NCI-H1417 treated with DMSO at 0.1 percent for 48 hours (cell line): Measurements from ENCODE around the gene REC114.
"Not testable (repeated sequence)": the region's sequence is repeated elsewhere in the genome, so short reads cannot be mapped to it uniquely, and the experiment has no call there.

ENCODE experiments used
- DNase-seq: peaks from one replicate; lab custom pipeline; 2025; lab: John Stamatoyannopoulos, UW

REC114 gene

DNA sequence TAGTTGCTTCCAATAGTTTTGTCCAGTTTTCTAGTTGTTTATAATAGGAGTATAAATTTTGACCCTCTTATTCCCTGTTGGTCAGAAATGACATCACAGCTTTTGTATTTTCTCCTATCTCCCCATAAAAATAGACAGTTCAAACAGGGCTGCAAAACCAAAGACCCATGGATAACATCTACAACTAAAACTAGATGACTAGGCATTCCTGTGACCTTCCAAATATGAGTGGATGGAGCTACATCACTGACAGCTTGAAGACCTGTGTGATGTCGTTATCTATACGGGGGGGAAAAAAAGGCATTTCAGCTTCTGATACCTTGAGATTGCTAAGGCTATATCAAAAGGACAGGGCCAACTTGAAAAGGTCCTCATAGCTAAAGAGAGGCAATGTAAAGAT is 84.6 kb downstream of the REC114 start:
- DNase-seq, result no peak

GRCh38 chr15:73530649-73531048 is 87.7 kb downstream of the REC114 start:
- no peak for DNase-seq

GRCh38 chr15:73538123-73538522 is 95.2 kb downstream of the REC114 start:
- DNase-seq, result no peak

- no peak for DNase-seq
Observed at GRCh38 chr15:73538563-73539211, 95.7 kb downstream of the REC114 start.

DNA sequence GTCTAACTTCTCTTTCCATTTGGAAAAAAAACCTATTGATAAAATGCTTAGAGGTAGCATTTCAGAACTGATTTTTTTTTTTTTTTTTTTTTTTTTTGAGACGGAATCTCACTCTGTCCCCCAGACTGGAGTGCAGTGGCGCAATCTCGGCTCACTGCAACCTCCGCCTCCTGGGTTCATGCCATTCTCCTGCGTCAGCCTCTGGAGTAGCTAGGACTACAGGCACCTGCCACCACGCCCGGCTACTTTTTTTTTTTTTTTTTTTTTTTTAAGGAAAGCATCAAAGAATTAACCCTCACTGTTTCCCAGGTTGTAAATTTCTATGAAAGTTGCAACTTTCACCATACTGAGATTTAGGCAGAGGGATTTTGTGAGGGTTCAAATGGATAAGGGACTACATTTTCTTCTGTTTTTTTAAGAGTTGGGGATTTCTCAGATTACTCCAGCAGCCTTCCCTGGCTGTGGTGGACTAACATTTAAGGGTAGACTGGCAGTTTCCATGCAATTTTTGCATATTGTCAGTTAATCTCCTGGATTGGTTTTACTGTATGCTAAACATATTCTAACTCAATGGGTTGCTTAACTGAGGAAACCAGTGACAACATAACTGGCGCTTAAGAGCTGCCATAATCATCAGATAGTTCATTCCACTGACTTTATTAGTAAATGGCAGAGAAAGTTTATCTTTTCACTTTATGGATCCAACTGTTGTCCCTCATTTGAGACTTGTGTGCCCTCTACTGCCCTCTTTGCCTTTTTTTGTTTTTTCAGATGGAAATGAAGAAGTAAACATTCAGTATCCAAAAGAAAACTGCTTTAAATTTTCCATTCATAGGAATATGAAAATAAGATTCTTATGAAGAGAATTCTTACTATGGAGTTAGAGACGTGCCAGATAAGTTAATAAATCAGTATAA is 96.5 kb downstream of the REC114 start:
- no peak for DNase-seq

- DNase-seq, result no peak
Observed at GRCh38 chr15:73540161-73540560, 97.2 kb downstream of the REC114 start.

- no peak for DNase-seq
Observed at GRCh38 chr15:73541479-73541878, 98.5 kb downstream of the REC114 start.

DNA sequence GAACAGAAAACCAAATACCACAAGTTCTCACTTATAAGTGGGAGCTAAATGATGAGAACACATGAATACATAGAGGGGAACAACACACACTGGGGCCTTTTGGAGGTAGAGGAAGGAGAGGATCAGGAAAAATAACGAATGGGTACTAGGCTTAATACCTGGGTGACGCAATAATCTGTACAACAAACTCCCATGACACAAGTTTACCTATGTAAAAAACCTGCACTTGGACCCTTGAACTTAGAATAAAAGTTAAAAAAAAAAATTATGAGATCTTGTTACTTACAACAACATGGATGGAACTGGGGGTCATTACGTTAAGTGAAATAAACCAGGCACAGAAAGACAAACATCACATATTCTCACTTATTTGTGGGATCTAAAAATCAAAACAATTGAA is 106.0 kb downstream of the REC114 start:
- not testable (repeated sequence) for DNase-seq

DNA sequence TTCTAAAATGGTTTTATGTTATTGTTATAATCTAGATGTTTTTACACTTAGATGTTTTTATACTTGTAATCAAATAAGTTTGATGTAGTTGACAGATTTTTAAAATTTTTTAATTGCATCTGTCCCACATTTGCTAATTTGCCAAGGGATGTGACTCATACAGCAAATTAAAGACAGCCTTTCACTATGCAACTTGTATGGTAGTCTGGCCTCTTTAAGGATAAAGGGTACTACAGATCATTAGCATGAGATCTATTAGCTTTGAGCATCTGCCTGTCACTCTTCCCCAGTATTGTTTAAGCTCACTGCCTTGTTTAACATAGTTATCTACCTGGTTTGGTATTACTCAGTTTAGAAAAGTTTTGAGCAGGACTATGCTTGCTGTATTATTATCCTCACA is 107.2 kb downstream of the REC114 start:
- no peak for DNase-seq

GRCh38 chr15:73555080-73555479 is 112.1 kb downstream of the REC114 start:
- DNase-seq, result no peak

- DNase-seq, result no peak
Observed at GRCh38 chr15:73558529-73558928, 115.6 kb downstream of the REC114 start.

DNA sequence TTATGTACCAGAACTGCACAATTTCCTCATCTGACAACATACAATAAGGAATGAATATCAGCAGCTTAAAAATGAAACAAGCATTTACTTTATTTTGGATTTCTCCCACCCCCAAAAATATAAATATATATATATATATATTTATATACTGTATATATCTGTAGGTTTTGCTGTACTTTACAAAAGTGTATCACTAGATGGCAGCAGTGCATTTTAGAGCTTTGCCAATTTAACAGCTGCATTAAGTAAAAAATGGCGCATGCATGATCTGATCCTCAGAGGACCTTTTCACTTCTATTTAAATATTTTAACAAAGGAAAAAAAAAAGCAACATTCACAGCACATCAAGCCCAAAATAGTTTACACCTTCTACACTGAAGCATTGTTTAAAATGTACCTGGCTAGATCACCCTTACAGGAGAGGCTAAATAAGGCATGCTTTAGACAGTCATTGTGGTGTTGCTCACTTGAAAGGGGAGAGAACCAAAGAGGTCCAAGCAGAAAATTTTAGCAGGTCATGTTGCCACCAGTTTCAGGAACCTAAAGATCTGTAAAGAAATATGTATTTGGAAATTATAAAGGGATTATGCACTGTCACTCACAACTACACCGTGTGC is 117.6 kb downstream of the REC114 start:
- peak; percentile 45 for DNase-seq

GRCh38 chr15:73564255-73564654 is 121.3 kb downstream of the REC114 start:
- no peak for DNase-seq

GRCh38 chr15:73567020-73567419 is 124.1 kb downstream of the REC114 start:
- DNase-seq, result no peak

- no peak for DNase-seq
Observed at GRCh38 chr15:73568564-73569280, 125.8 kb downstream of the REC114 start.

- no peak for DNase-seq
Observed at GRCh38 chr15:73569361-73569760, 126.4 kb downstream of the REC114 start.

DNA sequence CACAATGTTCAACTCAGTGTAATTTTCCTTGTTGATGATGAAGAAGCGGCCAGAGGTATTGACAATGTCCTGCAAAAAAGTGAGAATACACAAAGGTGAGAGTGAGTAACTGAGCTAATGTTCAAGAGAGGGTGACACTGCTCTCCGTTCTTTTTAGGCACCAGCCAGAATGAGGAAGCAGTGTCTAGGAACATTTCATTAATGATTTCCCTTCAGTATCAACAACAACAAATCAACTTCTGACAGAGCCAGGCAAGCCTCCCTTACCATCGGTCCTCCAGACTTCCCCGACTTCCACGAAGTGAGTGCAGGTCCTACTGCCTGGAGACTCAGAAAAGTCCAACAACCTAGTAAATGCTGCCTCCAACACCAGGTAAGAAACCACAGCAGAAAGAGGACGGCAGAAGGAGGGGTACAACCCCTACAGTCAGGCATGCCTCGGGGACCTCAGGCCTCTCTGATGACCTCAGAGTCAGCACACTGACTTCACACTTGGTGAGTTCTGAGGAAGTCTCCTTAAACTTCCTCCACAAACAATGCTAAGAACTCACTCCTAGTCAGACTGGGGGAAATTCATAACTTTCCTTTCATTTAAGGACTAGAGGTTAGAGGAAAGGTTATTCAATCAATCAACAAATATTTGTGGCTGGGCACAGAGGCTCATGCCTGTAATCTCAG is 127.5 kb downstream of the REC114 start:
- no peak for DNase-seq

DNA sequence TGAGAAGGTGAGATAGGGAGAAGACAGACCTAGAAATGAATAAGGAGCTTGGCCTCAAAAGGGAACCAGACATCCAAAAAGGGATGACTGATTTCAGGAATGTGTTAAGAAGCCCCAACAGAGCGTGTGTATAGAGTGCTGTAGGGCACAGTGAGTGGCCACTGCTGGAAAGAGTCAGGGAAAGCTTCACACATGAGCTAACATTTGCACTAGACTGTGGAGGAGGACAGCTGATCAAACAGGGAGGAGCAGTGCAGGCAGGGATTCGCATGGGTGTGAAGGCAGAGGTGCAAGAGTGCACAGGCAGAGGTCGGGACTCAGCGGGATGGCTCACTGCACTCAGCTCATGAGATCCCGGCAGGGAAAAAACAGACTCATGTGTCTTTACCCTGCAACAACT is 128.4 kb downstream of the REC114 start:
- DNase-seq, result no peak

DNA sequence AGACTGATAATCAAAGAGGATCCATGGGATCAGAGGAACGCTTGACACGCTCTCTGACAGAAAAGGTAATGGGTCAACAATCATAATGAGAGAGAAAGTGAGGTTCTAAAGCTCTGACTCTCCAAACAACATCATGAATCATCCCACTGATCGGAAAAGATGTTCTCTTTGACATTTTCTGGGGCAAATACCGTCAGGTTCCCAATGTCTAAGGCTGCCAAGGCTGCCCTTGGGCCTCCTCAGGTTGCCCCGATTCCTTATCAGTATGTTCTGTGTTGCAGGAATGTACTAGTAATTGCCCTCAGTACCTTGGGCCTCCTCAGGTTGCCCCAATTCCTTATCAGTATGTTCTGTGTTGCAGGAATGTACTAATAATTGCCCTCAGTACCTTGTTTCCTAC is 129.3 kb downstream of the REC114 start:
- no peak for DNase-seq

- no peak for DNase-seq
Observed at GRCh38 chr15:73573037-73573436, 130.1 kb downstream of the REC114 start.

DNA sequence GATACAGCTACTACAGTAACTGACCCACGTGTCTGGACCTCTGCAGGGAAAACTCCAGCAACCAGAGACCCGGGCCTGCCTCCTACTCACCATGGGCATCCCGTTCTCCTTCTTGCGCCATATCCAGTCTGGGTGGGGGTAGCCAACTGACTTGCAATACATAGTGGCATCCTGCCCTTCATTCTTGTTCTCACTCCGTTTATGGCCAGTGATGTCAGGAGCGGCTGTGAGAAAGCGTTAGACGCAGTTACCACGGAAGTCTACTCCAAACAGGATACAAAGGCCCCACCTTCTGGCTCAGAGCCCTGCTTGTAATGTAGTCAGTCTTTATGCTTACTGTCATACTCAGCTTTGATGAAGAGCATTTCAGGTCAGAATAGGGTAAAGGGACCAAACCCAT is 130.6 kb downstream of the REC114 start:
- DNase-seq, result no peak
